ENCODE results near the gene MPPED1.

- TF ChIP-seq CTCF (IDR thresholded peaks at IDR 0.05) (peak in 1 of 3 donors; percentile 6), POLR2A (IDR thresholded peaks at IDR 0.05) (no peak)
These were observed 93.0 kb downstream of the MPPED1 start for GRCh38 chr22:43504666-43505261.
